ENCODE data around the gene PRRX1.

The PRRX1 gene

GRCh38 chr1:170665629-170666028, 1.7 kb downstream of the PRRX1 start:
- peak overlapping the region; percentile 93 for H3K4me3 ChIP-seq (ENCODE audit: low read length)
- DNase-seq (ENCODE audit: low read depth): peak; percentile 50
- no peak for TF ChIP-seq CTCF (conservative IDR thresholded peaks at IDR 0.05; ENCODE audit: low read length)

- no peak for TF ChIP-seq CTCF (conservative IDR thresholded peaks at IDR 0.05; ENCODE audit: low read length)
- peak overlapping the region; percentile 93 for H3K4me3 ChIP-seq (ENCODE audit: low read length)
- peak; percentile 33 for DNase-seq (ENCODE audit: low read depth)
Measured at GRCh38 chr1:170666541-170667254, 2.8 kb downstream of the PRRX1 start.

- no peak for TF ChIP-seq CTCF (conservative IDR thresholded peaks at IDR 0.05; ENCODE audit: low read length)
- peak overlapping the region; percentile 93 for H3K4me3 ChIP-seq (ENCODE audit: low read length)
Measured at GRCh38 chr1:170668209-170669106, 4.5 kb downstream of the PRRX1 start.

GRCh38 chr1:170669107-170669445, 5.1 kb downstream of the PRRX1 start:
- DNase-seq (ENCODE audit: low read depth): no peak
- TF ChIP-seq CTCF (conservative IDR thresholded peaks at IDR 0.05; ENCODE audit: low read length): no peak
- H3K4me3 ChIP-seq (ENCODE audit: low read length): peak overlapping the region; percentile 93

More at GRCh38 chr1:170668209-170669106, 4.5 kb downstream of the PRRX1 start:
- DNase-seq (ENCODE audit: low read depth): peak; percentile 59

- DNase-seq (ENCODE audit: low read depth): no peak
- TF ChIP-seq CTCF (conservative IDR thresholded peaks at IDR 0.05; ENCODE audit: low read length): no peak
- H3K4me3 ChIP-seq (ENCODE audit: low read length): no peak overlapping the region
Measured at GRCh38 chr1:170669586-170670530, 5.9 kb downstream of the PRRX1 start.

- DNase-seq (ENCODE audit: low read depth): no peak
- TF ChIP-seq CTCF (conservative IDR thresholded peaks at IDR 0.05; ENCODE audit: low read length): peak; percentile 37
- H3K4me3 ChIP-seq (ENCODE audit: low read length): 0 out of 2 replicates have a peak overlapping the region, but pooled peaks have one; percentile 13
Measured at GRCh38 chr1:170670802-170671628, 7.1 kb downstream of the PRRX1 start.
